Endothelial cell of umbilical vein (primary cell): ENCODE data around the gene ZNF503. TPM values are rescaled to one million over a fixed set of nuclear protein-coding genes. Genes with fewer than 3 reads are reported as not detected.
A peak's percentile ranks its signal among the peaks of the same experiment; 100 is the strongest.

ENCODE experiments used
- BruUV-seq: library from RNA; stranded (reverse); fragments of 400-500 nt; replicated peaks from 2 replicates; lab custom pipeline; 2021; lab: Mats Ljungman, UMichigan
- CTCF ChIA-PET: fragments of 300-600, 350-600 bp; sonication (Branson Sonifier 250); formaldehyde crosslinking; loops from one replicate; lab custom pipeline; 2021; ENCODE audit warnings: antibody characterized with exemption, inconsistent platforms; lab: Charles Lee
- POLR2A ChIA-PET: fragments of 300-600, 350-600 bp; sonication (Branson Sonifier 250); formaldehyde crosslinking; loops from one replicate; lab custom pipeline; 2021; ENCODE audit warnings: antibody characterized with exemption, inconsistent platforms; lab: Charles Lee
- DNase-seq: peaks from one replicate; pipeline ENCODE4 v3.0.0-alpha.2; 2011; ENCODE audit warnings: low read depth, low spot score
- FAIRE-seq: peaks from 2 replicates; lab custom pipeline; 2011; peaks lifted over from hg19 to GRCh38; lab: Jason Lieb, UNC
- H2AFZ ChIP-seq: 2 replicates; pipeline ENCODE4 v1.6.0; 2012; ENCODE audit warnings: low read depth, low read length, control low read depth, inconsistent platforms
- H3K27ac ChIP-seq: 2 replicates; pipeline ENCODE4 v1.5.1; 2011; ENCODE audit warnings: low read depth, mild to moderate bottlenecking, control low read depth, low read length, moderate library complexity; ENCODE audit not compliant: insufficient read depth
- H3K27me3 ChIP-seq, 2 experiments: 2 replicates each; pipeline versions ENCODE4 v1.6.0 to v1.6.1; 2011; ENCODE audit warnings: low read length in 2 of 2, mixed read lengths in 1 of 2; ENCODE audit not compliant: control insufficient read depth in 2 of 2, insufficient read depth in 2 of 2
- H3K36me3 ChIP-seq, 2 experiments: 2 replicates in 1 of 2; 3 replicates in 1 of 2; pipeline ENCODE4 v1.5.1; 2011; ENCODE audit warnings: low read length in 2 of 2, mild to moderate bottlenecking in 1 of 2, moderate library complexity in 1 of 2; ENCODE audit not compliant: control insufficient read depth in 2 of 2, insufficient read depth in 2 of 2; ENCODE audit errors: extremely low read depth in 1 of 2
- H3K4me1 ChIP-seq: 3 replicates; pipeline ENCODE4 v1.5.1; 2011; ENCODE audit warnings: mild to moderate bottlenecking, low read length; ENCODE audit not compliant: control insufficient read depth, insufficient read depth; ENCODE audit errors: extremely low read depth
- H3K4me2 ChIP-seq: 2 replicates; pipeline ENCODE4 v1.6.1; 2011; ENCODE audit warnings: low read length, control low read depth, mixed read lengths; ENCODE audit not compliant: insufficient read depth
- H3K4me3 ChIP-seq, 3 experiments: fragments of 200-600 bp in 1 of 3; sonication (generic), shearing (Covaris generic) in 1 of 3; replicated peaks in 1 of 3; 2 replicates each; pipeline ENCODE4 v1.5.1; 2011 to 2016; ENCODE audit warnings: control low read depth in 3 of 3, low read length in 3 of 3, mild to moderate bottlenecking in 2 of 3, inconsistent platforms in 1 of 3, low read depth in 1 of 3, moderate library complexity in 1 of 3; ENCODE audit not compliant: insufficient read depth in 1 of 3
- H3K79me2 ChIP-seq: 2 replicates; pipeline ENCODE4 v1.6.0; 2012; ENCODE audit warnings: low read length, inconsistent platforms; ENCODE audit not compliant: control insufficient read depth, insufficient read depth
- H3K9ac ChIP-seq: replicated peaks from 2 replicates; pipeline ENCODE3; 2011; ENCODE audit warnings: low read length, control low read depth; ENCODE audit not compliant: insufficient read depth; ENCODE audit errors: extremely low read depth
- H3K9me1 ChIP-seq: replicated peaks from 3 replicates; pipeline ENCODE4 v1.6.0; 2011; ENCODE audit warnings: mild to moderate bottlenecking, low read length; ENCODE audit not compliant: control insufficient read depth, insufficient read depth; ENCODE audit errors: extremely low read depth
- H3K9me3 ChIP-seq: replicated peaks from 2 replicates; pipeline ENCODE4 v1.5.1; 2012; ENCODE audit warnings: low read length, inconsistent platforms; ENCODE audit not compliant: control insufficient read depth, insufficient read depth
- H4K20me1 ChIP-seq: replicated peaks from 2 replicates; pipeline ENCODE3; 2011; ENCODE audit warnings: mild to moderate bottlenecking, low read length; ENCODE audit not compliant: control insufficient read depth, insufficient read depth; ENCODE audit errors: extremely low read depth
- EZH2 ChIP-seq: IDR thresholded peaks from 2 replicates; pipeline ENCODE4 v1.6.1; 2012; ENCODE audit warnings: borderline replicate concordance, low read depth, mild to moderate bottlenecking, moderate library complexity, low read length, inconsistent platforms; ENCODE audit not compliant: severe bottlenecking
- FOS ChIP-seq: IDR thresholded peaks from 2 replicates; pipeline ENCODE4 v1.6.1; 2011; ENCODE audit warnings: mild to moderate bottlenecking, low read length, moderate library complexity, borderline replicate concordance; ENCODE audit not compliant: insufficient read depth
- GATA2 ChIP-seq: IDR thresholded peaks from 2 replicates; pipeline ENCODE4 v1.7.0; 2011; ENCODE audit warnings: low read depth, mild to moderate bottlenecking, moderate library complexity, mixed read lengths, low read length; ENCODE audit not compliant: insufficient read length, insufficient read depth
- MYC ChIP-seq: IDR thresholded peaks from one replicate; pipeline ENCODE4 v1.6.1; 2011; ENCODE audit warnings: mild to moderate bottlenecking, low read depth, low read length
- dilution Hi-C: fragments of 300-500 bp; cut with MboI; formaldehyde crosslinking; loops from one replicate; pipeline ENCODE4 v1.15.0; 2019; ENCODE audit warnings: low sequenced_read_pairs; ENCODE audit not compliant: extremely low pct_ligation_motif_present
- intact Hi-C: fragments of 100-400 bp; cut with micrococcal nuclease; formaldehyde crosslinking; loops from one replicate; pipeline ENCODE4 v1.10.0; 2022
- polyA plus RNA-seq, 4 experiments: library from polyadenylated mRNA; depleted of rRNA in 3 of 4; stranded (reverse) in 3 of 4; unstranded in 1 of 4; fragments of >200 nt; gene quantifications; 2 replicates each; pipeline versions ENCODE4 v1.2.1 to v1.2.3, GENCODE V29; 2011 to 2012; ENCODE audit warnings: missing spikeins in 1 of 4
- total RNA-seq: library from RNA; stranded (reverse); gene quantifications from 2 replicates; pipeline ENCODE4 v1.2.3, GENCODE V29; 2021
- TF ChIP-seq, protein P1 (sequence below): IDR thresholded peaks from 2 replicates; pipeline ENCODE4 v1.6.1; 2011; ENCODE audit not compliant: insufficient read depth, insufficient read length
- TF ChIP-seq, protein P2 (sequence below), 2 donors: IDR thresholded peaks; 1 replicate in 1 of 2; 2 replicates in 1 of 2; pipeline ENCODE4 v1.5.1; 2011; ENCODE audit warnings: low read length in 2 of 2, mild to moderate bottlenecking in 2 of 2, moderate library complexity in 2 of 2, control low read depth in 1 of 2, inconsistent platforms in 1 of 2, low read depth in 1 of 2; ENCODE audit not compliant: insufficient read depth in 1 of 2; ENCODE audit errors: extremely low read depth in 1 of 2

Gene ZNF503
- total and polyA plus RNA-seq, 2 donors (not counting 3 experiments of a cell fraction or from before 2014, with no cell fraction given), result 0.58 to 2.2 TPM

DNA sequence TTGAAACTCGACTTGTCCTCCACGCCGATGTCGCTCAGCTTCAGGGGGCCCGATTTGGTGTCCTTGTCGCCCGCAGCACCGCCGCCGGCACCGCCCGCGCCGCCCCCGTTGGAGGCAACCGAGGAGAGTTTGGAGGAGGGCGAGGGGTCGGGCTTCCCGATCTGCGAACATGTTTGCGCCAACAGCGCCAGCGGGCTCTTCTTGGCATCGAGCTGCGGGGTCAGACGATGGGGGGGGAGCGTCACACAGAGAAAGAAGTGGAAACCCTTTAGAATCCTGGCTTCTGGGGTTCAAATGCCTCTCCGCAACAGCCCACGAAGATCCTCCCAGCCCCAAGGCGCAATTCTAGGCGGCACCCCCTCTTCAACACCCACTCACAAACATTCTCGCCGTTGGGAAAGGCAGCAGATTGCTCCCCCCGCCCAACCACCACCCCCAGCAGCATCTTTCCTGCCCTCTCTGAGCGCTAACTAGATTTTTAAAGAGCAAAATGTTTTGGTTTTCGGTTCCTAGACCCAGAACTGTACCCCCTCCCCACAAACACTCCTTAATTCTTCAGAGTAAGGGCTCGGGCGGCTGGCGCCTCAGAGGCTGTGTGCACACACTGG is 1.3 kb downstream of the ZNF503 start:
- intact Hi-C loops, result loop anchor here (1.0 to 5.0 kb wide), 7 partner anchors 67 to 636 kb away; no protein-coding TSS in a partner anchor

DNA sequence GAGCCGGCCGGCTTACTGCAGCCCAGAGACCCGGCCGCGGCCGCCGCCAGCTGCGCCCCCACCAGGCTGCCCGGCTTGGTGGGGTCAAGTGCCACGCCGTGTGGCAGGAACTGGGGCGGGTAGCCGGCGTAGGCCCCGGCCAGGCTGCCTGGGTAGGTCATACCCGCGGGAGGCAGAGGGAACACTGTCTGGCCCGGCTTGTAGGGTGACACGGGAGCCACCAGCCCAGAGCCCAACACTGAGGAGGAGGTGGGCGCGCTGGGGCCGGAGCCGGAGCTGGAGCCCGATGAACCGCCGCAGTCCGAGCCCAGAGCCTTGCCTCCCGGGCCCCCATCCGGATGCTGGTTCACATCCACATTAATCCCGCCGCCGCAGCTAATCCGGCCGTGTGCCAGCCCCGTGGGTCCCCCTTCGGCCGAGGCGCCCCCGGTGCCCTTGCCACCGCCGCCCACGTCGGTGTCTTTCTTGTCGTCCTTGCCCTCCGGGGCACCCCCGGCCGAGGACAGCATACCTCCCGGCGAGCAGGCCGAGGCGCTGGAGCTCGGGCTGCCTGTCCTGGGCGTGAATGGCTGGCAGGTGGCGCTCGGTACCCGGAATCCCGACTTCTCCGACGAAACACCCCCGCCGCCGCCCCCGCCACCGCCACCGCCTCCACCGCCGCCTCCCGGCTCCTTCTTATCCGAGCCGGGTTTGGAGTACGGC is 2.0 kb downstream of the ZNF503 start:
- H3K36me3 ChIP-seq, result no peaks in the 10 kb centered on the region
- peak overlapping the region; percentile 52 to 81 (median 77) for H3K4me3 ChIP-seq
- ChIA-PET CTCF (interaction anchor here (0.6 to 4.9 kb wide), 21 partner anchors 12 to 1713 kb away, joined by 3 to 70 read pairs (median 4); no protein-coding TSS in a partner anchor), POLR2A (no interaction called here)
- no TSS peak for BruUV-seq
- peaks cover 16 to 45% of the 10 kb centered on the region in 2 experiments for H3K27me3 ChIP-seq
- H3K9me1 ChIP-seq, result no peaks in the 10 kb centered on the region
- H3K9me3 ChIP-seq, result no peaks in the 10 kb centered on the region
- H3K4me1 ChIP-seq, result peaks cover 40% of the 10 kb centered on the region
- peak; percentile 75 for FAIRE-seq
- no peaks in the 10 kb centered on the region for H4K20me1 ChIP-seq
- H3K4me2 ChIP-seq, result peak overlapping the region; percentile 88
- dilution Hi-C loops (no loop called here), intact Hi-C loops (loop anchor here (1.0 to 5.0 kb wide), 11 partner anchors 68 to 1713 kb away; no protein-coding TSS in a partner anchor)
- peak overlapping the region; percentile 33 for H2AFZ ChIP-seq
- DNase-seq, result peak; percentile 75
- peak overlapping the region; percentile 19 for H3K9ac ChIP-seq
- TF ChIP-seq FOS (no peak), MYC (no peak)
- TF ChIP-seq, protein P1, sequence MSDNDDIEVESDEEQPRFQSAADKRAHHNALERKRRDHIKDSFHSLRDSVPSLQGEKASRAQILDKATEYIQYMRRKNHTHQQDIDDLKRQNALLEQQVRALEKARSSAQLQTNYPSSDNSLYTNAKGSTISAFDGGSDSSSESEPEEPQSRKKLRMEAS, result no peak
- TF ChIP-seq, protein P2, sequence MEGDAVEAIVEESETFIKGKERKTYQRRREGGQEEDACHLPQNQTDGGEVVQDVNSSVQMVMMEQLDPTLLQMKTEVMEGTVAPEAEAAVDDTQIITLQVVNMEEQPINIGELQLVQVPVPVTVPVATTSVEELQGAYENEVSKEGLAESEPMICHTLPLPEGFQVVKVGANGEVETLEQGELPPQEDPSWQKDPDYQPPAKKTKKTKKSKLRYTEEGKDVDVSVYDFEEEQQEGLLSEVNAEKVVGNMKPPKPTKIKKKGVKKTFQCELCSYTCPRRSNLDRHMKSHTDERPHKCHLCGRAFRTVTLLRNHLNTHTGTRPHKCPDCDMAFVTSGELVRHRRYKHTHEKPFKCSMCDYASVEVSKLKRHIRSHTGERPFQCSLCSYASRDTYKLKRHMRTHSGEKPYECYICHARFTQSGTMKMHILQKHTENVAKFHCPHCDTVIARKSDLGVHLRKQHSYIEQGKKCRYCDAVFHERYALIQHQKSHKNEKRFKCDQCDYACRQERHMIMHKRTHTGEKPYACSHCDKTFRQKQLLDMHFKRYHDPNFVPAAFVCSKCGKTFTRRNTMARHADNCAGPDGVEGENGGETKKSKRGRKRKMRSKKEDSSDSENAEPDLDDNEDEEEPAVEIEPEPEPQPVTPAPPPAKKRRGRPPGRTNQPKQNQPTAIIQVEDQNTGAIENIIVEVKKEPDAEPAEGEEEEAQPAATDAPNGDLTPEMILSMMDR (IDR thresholded peaks at IDR 0.05; ENCODE audit: extremely low read depth in 1 of 2, insufficient read depth in 1 of 2, low read depth in 1 of 2, low read length in 2 of 2), result peak; percentile 21 to 73
- no peak overlapping the region for H3K27ac ChIP-seq
- H3K79me2 ChIP-seq, result peaks cover 12% of the 10 kb centered on the region

More for the DNA sequence above, 1.3 kb downstream of the ZNF503 start:
- H3K79me2 ChIP-seq, result peaks cover 12% of the 10 kb centered on the region
- H2AFZ ChIP-seq, result peak overlapping the region; percentile 33
- no peaks in the 10 kb centered on the region for H3K9me1 ChIP-seq
- no peaks in the 10 kb centered on the region for H4K20me1 ChIP-seq
- peak overlapping the region; percentile 88 for H3K4me2 ChIP-seq
- ChIA-PET POLR2A (no interaction called here), CTCF (interaction anchor here (0.7 to 4.9 kb wide), 20 partner anchors 11 to 1712 kb away, joined by 3 to 70 read pairs (median 4); no protein-coding TSS in a partner anchor)
- no TSS peak for BruUV-seq
- peak; percentile 15 for FAIRE-seq
- dilution Hi-C loops, result no loop called here
- peaks cover 40% of the 10 kb centered on the region for H3K4me1 ChIP-seq
- no peaks in the 10 kb centered on the region for H3K36me3 ChIP-seq
- DNase-seq, result peak; percentile 41
- H3K4me3 ChIP-seq, result peak overlapping the region; percentile 52 to 81 (median 77)
- H3K27me3 ChIP-seq, result peaks cover 20 to 52% of the 10 kb centered on the region in 2 experiments
- no peak overlapping the region for H3K27ac ChIP-seq
- peak overlapping the region; percentile 46 for H3K9ac ChIP-seq
- no peak for TF ChIP-seq GATA2
- TF ChIP-seq EZH2, result peak; percentile 4
- no peaks in the 10 kb centered on the region for H3K9me3 ChIP-seq
